GM12864 (cell line): ENCODE data around the gene PDIA5.

Experiments used
- DNase-seq: peaks from one replicate; pipeline ENCODE4 v3.0.0-alpha.2; 2011; ENCODE audit warnings: low read depth
- H3K4me3 ChIP-seq: 2 replicates; pipeline ENCODE4 v1.5.1; 2011; ENCODE audit warnings: mild to moderate bottlenecking, low read depth, low read length, control low read depth
- TF ChIP-seq, protein P1 (sequence below): IDR thresholded peaks from 2 replicates; pipeline ENCODE4 v1.5.1; 2011; ENCODE audit warnings: low read depth, mild to moderate bottlenecking, moderate library complexity, low read length, control low read depth, inconsistent platforms; ENCODE audit errors: missing control alignments

PDIA5 gene

DNA sequence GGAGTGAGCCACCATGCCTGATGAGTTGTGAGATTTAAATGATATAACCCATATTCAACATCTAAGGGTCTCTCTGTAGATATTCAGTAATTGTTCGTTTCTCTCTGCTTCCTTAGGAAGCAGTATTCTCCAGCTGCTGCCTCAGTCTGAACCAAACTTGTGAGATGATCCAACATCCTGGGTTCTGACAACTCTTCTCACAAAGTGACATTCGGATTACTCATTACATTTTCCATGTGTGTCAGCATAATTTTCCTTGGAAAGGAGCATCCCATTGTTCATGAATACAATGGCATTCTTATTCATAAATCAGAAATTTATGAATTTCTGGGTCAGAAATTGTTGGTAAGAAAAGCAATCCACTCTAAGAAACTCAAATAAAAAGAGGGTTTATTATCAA, 119.9 kb downstream of the PDIA5 start:
- no peak for DNase-seq
- TF ChIP-seq, protein P1, sequence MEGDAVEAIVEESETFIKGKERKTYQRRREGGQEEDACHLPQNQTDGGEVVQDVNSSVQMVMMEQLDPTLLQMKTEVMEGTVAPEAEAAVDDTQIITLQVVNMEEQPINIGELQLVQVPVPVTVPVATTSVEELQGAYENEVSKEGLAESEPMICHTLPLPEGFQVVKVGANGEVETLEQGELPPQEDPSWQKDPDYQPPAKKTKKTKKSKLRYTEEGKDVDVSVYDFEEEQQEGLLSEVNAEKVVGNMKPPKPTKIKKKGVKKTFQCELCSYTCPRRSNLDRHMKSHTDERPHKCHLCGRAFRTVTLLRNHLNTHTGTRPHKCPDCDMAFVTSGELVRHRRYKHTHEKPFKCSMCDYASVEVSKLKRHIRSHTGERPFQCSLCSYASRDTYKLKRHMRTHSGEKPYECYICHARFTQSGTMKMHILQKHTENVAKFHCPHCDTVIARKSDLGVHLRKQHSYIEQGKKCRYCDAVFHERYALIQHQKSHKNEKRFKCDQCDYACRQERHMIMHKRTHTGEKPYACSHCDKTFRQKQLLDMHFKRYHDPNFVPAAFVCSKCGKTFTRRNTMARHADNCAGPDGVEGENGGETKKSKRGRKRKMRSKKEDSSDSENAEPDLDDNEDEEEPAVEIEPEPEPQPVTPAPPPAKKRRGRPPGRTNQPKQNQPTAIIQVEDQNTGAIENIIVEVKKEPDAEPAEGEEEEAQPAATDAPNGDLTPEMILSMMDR: no peak
- H3K4me3 ChIP-seq: no peak overlapping the region

DNA sequence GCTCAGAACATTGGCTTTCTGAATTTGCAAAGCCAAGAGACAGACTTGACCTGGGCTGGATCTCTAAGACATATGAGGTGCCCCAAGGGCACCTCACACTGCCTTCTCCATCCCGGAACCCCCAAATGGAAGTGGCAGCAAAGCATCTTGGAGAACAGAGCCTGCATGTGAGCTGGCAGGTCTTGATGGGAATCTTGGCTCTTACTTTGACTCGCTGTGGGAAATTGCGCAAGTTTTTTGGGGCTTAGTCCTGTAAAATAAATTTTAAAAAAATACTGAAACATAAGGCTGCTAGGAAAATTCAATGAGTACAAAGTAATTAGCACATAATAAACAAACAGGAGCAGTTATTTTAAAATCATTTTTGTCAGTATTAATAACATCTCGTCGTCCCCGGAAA, 121.2 kb downstream of the PDIA5 start:
- no peak overlapping the region for H3K4me3 ChIP-seq
- DNase-seq: no peak
- TF ChIP-seq, protein P1: no peak

DNA sequence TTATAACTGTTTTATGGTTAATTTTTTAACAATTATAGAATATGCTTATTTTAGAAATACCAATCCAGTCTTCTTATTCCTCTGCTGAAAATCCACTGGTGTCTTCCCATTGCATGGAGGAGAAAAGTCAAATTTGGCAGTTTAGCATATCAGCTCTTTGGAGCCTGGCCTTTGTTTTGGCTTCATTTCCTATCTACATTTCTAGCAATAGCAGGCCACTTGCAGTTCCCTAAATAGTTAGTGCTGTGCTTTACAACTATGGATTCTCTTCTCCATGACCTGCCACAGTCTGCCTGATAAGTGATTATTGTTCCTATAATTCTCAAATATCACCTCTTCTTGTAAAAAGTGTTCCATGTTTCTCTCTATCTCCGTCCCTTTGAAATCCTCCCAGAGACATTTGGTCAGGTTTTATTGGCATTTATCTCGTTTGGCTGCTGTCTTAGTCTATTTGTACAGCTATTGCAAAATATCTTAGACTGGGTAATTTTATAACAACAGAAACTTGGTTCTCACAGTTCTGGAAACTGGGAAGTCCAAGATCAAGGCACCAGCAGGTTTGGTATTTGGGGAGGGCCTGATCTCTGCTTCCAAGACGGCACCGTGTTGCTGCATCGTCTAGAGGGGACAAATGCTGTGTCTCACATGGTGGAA, 126.8 kb downstream of the PDIA5 start:
- no peak overlapping the region for H3K4me3 ChIP-seq
- TF ChIP-seq, protein P1: no peak
- no peak for DNase-seq

DNA sequence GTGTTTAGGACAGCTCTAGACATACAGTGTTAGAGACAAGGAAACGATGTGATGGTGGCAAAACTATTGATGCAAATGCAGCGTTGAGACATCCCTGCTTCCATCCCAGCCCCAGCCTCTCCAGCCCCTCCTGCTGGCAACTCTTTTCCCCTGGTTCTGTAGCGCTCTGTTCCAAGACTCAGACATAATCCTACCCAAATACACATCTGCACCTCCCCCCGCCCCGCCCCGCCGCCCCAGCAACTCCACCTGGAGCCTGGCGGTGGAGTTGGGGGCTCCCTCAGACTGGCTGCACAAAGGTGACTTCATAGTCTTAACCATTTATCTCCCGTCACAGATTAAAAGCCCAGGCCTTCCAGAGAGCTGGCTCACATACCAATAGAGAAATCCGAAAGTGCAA, 127.7 kb downstream of the PDIA5 start:
- TF ChIP-seq, protein P1: no peak
- no peak for DNase-seq
- no peak overlapping the region for H3K4me3 ChIP-seq

DNA sequence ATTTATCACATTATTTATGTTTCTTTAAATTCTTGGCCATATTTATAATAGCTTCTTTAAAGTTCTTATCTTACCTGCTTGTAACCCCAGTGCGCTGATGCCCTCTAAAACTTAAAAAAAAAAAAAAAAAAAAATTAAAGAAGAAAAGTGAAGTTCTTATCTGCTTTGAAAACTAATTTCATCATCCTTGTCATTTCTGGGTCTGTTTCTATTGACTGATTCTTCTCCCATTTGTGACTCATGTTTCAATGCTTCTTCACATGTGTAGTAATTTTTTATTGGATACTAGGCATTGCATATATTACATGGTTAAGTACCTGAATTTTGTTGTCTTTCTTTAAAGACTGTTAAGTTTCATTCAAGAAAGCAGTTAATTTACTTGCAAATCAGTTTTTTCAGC, 131.5 kb downstream of the PDIA5 start:
- no peak overlapping the region for H3K4me3 ChIP-seq
- DNase-seq: no peak
- TF ChIP-seq, protein P1: no peak

DNA sequence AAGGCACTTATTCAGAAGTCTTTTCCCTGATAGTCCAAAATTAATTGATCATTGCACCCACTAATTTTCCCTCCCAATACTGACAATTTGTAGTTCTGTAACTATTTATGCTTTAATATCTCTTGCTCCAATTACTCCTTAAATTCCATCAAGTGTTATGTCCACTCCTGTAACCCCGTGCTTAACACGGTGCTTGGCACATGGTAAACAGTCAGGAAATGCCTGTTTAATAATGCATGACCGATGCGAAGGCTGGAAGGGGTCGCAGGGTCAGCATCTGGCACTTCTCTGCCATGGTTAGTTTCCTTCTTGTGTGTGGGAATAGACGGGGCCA, 134.4 kb downstream of the PDIA5 start:
- TF ChIP-seq, protein P1: no peak
- DNase-seq: no peak
- H3K4me3 ChIP-seq: peak overlapping the region; percentile 88

DNA sequence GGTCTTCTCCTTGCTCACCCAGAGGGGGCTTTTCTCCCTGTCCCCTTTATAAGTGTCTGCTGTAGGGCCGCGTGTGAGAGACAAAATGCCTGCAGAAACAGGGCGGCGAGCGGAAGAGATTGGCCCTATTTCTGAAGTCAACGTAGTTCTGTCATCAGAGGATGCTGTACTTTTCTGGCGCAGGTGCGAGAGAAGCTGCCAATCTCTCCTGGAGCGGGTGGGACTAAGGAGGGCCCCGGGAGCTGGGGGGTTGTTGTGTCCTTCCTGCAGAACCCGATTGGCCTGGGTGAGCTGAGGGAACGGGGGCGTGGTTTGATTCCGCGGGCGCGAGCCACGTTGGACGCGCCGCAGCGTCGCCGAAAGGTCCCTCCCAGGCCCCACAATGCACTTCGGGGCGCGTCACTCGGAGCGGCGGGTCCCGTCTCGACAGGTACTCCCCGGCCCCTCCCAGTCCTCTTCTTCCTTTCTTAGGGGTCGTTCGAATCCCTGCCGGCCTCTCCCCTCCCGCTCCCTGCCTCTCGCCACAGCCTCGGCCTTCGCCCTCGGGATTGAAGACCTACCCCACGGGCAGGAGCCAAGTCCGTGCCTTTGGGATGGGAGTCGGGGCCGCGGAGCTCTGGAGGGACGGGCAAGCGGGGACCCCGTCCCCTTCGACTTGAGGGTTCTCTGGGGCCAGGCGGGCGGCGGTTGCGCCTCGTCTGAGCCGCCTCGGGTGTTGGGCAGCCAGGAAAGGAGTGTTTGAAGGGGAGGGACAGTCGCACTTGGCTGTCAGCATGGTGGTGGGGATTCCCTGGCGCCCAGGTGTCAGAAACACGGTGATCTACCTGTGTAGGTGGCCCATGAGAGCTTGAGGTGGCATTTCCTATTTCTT, 135.0 kb downstream of the PDIA5 start, which contains the start of gene SEC22A:
Gene SEC22A, plus strand, starts transcription at position 387 of the 871 bp plus-strand sequence. CDS start 7,275 bp downstream, outside the sequence.
- H3K4me3 ChIP-seq: peak within 1 kb of the TSS; percentile 88
- DNase-seq: peak; percentile 91
- TF ChIP-seq, protein P1: no peak
